Measurements from ENCODE around the gene ADAP2. TPM values are rescaled to one million over a fixed set of nuclear protein-coding genes. Genes with fewer than 3 reads are reported as not detected.
A peak's percentile ranks its signal among the peaks of the same experiment; 100 is the strongest.

Gene ADAP2
- total RNA-seq, 2 donors from 2014 or later: 1.8 TPM

- H3K36me3 Mint-ChIP-seq (ENCODE audit: low read depth): no peaks in the 10 kb centered on the region
- no peaks in the 10 kb centered on the region for H3K27me3 Mint-ChIP-seq (ENCODE audit: insufficient read depth)
- Histone ChIP-seq H3K9ac (ENCODE audit: extremely low read depth, low read length, poor library complexity, severe bottlenecking) (no peak overlapping the region), H3K9me3 (ENCODE audit: control insufficient read depth, low read length) (no peaks in the 10 kb centered on the region), H3K4me1 (ENCODE audit: control insufficient read depth, insufficient read depth, low read length) (peaks cover 2% of the 10 kb centered on the region), H3K36me3 (ENCODE audit: control insufficient read depth, insufficient read depth, low read length) (no peaks in the 10 kb centered on the region), H3K27me3 (ENCODE audit: control insufficient read depth, insufficient read depth, low read length, poor library complexity, severe bottlenecking) (no peaks in the 10 kb centered on the region), H3K27ac (ENCODE audit: low read depth, low read length) (no peak overlapping the region), H3K4me3 (ENCODE audit: low read length) (no peak overlapping the region)
- no peak overlapping the region for H3K4me3 Mint-ChIP-seq
- whole genome bisulfite sequencing, 2 experiments (ENCODE audit: insufficient coverage in 1 of 2, insufficient read length in 1 of 2): 95 to 100% methylated on average over 4 to 8 of the region's 9 CpGs
- H3K9me3 Mint-ChIP-seq: no peaks in the 10 kb centered on the region
- no peak for DNase-seq
- peaks cover 5% of the 10 kb centered on the region for H3K4me1 Mint-ChIP-seq
- TF ChIP-seq CTCF (conservative IDR thresholded peaks at IDR 0.05): no peak
- H3K27ac Mint-ChIP-seq: no peak overlapping the region
Observed at GRCh38 chr17:30952638-30953393, 31.1 kb downstream of the ADAP2 start.

GRCh38 chr17:30954046-30954830, 32.5 kb downstream of the ADAP2 start:
- no peaks in the 10 kb centered on the region for H3K27me3 Mint-ChIP-seq (ENCODE audit: insufficient read depth)
- Histone ChIP-seq H3K4me3 (ENCODE audit: low read length) (no peak overlapping the region), H3K36me3 (ENCODE audit: control insufficient read depth, insufficient read depth, low read length) (no peaks in the 10 kb centered on the region), H3K9ac (ENCODE audit: extremely low read depth, low read length, poor library complexity, severe bottlenecking) (no peak overlapping the region), H3K27me3 (ENCODE audit: control insufficient read depth, insufficient read depth, low read length, poor library complexity, severe bottlenecking) (no peaks in the 10 kb centered on the region), H3K9me3 (ENCODE audit: control insufficient read depth, low read length) (no peaks in the 10 kb centered on the region), H3K4me1 (ENCODE audit: control insufficient read depth, insufficient read depth, low read length) (no peaks in the 10 kb centered on the region), H3K27ac (ENCODE audit: low read depth, low read length) (no peak overlapping the region)
- H3K4me3 Mint-ChIP-seq: no peak overlapping the region
- no peaks in the 10 kb centered on the region for H3K9me3 Mint-ChIP-seq
- peaks cover 4% of the 10 kb centered on the region for H3K4me1 Mint-ChIP-seq
- no peak for DNase-seq
- H3K36me3 Mint-ChIP-seq (ENCODE audit: low read depth): no peaks in the 10 kb centered on the region
- no peak for TF ChIP-seq CTCF (conservative IDR thresholded peaks at IDR 0.05)
- no peak overlapping the region for H3K27ac Mint-ChIP-seq
- WGBS, 2 experiments (ENCODE audit: insufficient coverage in 1 of 2, insufficient read length in 1 of 2): 88 to 95% methylated on average over 4 to 6 of the region's 6 CpGs

- no peak overlapping the region for H3K4me3 Mint-ChIP-seq
- peak overlapping the region; percentile 65 for H3K27ac ChIP-seq (ENCODE audit: low read depth, low read length)
- H3K9me3 ChIP-seq (ENCODE audit: control insufficient read depth, low read length): no peaks in the 10 kb centered on the region
- peak; percentile 69 for DNase-seq
- no peak for TF ChIP-seq CTCF (conservative IDR thresholded peaks at IDR 0.05)
- H3K9me3 Mint-ChIP-seq: no peaks in the 10 kb centered on the region
- 67 to 80% methylated on average over 6 to 8 of the region's 8 CpGs for WGBS, 2 experiments (ENCODE audit: insufficient coverage in 1 of 2, insufficient read length in 1 of 2)
- H3K36me3 Mint-ChIP-seq (ENCODE audit: low read depth): no peaks in the 10 kb centered on the region
- no peaks in the 10 kb centered on the region for H3K4me1 ChIP-seq (ENCODE audit: control insufficient read depth, insufficient read depth, low read length)
- H3K4me1 Mint-ChIP-seq: peaks cover 4% of the 10 kb centered on the region
- no peak overlapping the region for H3K4me3 ChIP-seq (ENCODE audit: low read length)
- no peaks in the 10 kb centered on the region for H3K27me3 Mint-ChIP-seq (ENCODE audit: insufficient read depth)
- H3K36me3 ChIP-seq (ENCODE audit: control insufficient read depth, insufficient read depth, low read length): no peaks in the 10 kb centered on the region
- H3K27ac Mint-ChIP-seq: peak overlapping the region; percentile 33
- no peaks in the 10 kb centered on the region for H3K27me3 ChIP-seq (ENCODE audit: control insufficient read depth, insufficient read depth, low read length, poor library complexity, severe bottlenecking)
- H3K9ac ChIP-seq (ENCODE audit: extremely low read depth, low read length, poor library complexity, severe bottlenecking): no peak overlapping the region
Observed at GRCh38 chr17:30956764-30957374, 35.1 kb downstream of the ADAP2 start.
